ENCODE results near the gene ZNF778. TPM values are rescaled to one million over a fixed set of nuclear protein-coding genes. Genes with fewer than 3 reads are reported as not detected.
"Not testable (repeated sequence)": the region's sequence is repeated elsewhere in the genome, so short reads cannot be mapped to it uniquely, and the experiment has no call there.

The ZNF778 gene
- total RNA-seq, 1 donor from 2014 or later: 8.7 TPM

GRCh38 chr16:89246903-89247733 is 29.6 kb downstream of the ZNF778 start:
- TF ChIP-seq, protein P1, sequence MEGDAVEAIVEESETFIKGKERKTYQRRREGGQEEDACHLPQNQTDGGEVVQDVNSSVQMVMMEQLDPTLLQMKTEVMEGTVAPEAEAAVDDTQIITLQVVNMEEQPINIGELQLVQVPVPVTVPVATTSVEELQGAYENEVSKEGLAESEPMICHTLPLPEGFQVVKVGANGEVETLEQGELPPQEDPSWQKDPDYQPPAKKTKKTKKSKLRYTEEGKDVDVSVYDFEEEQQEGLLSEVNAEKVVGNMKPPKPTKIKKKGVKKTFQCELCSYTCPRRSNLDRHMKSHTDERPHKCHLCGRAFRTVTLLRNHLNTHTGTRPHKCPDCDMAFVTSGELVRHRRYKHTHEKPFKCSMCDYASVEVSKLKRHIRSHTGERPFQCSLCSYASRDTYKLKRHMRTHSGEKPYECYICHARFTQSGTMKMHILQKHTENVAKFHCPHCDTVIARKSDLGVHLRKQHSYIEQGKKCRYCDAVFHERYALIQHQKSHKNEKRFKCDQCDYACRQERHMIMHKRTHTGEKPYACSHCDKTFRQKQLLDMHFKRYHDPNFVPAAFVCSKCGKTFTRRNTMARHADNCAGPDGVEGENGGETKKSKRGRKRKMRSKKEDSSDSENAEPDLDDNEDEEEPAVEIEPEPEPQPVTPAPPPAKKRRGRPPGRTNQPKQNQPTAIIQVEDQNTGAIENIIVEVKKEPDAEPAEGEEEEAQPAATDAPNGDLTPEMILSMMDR (IDR thresholded peaks at IDR 0.05; ENCODE audit: borderline replicate concordance): no peak
- Histone ChIP-seq H3K27ac (replicated peaks) (peak overlapping the region; percentile 10), H3K4me1 (peaks cover 9% of the 10 kb centered on the region), H3K4me3 (peak overlapping the region; percentile 70), H3K36me3 (no peaks in the 10 kb centered on the region), H3K27me3 (ENCODE audit: low read depth) (peaks cover 13% of the 10 kb centered on the region), H3K9me3 (replicated peaks) (peaks cover 19% of the 10 kb centered on the region)
- intact Hi-C loops (cut with micrococcal nuclease): no loop called here
- DNase-seq: peak; percentile 85

DNA sequence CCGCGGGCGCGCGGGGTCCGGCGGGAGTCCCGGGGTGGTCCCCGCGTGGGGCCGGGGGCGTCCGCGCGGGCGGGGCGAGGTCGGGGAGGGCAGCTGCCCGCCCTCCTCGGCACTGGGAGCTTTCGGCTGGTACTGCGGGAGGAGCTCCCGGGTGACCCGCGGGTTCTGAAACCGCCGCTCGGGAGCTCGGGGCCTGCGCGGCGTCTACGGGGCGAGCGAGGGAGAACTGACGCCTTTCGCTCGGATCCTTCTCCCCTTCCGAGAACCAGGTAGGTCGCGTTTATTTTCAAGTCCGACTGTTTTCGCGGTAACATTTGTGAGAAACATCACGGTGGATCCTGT is 30.2 kb downstream of the ZNF778 start:
- intact Hi-C loops (cut with micrococcal nuclease); H3K27ac ChIP-seq (replicated peaks); H3K36me3 ChIP-seq; H3K4me1 ChIP-seq; DNase-seq: not testable (repeated sequence)
- Histone ChIP-seq H3K4me3 (peak overlapping the region; percentile 70), H3K27me3 (ENCODE audit: low read depth) (peaks cover 13% of the 10 kb centered on the region), H3K9me3 (replicated peaks) (peaks cover 19% of the 10 kb centered on the region)

DNA sequence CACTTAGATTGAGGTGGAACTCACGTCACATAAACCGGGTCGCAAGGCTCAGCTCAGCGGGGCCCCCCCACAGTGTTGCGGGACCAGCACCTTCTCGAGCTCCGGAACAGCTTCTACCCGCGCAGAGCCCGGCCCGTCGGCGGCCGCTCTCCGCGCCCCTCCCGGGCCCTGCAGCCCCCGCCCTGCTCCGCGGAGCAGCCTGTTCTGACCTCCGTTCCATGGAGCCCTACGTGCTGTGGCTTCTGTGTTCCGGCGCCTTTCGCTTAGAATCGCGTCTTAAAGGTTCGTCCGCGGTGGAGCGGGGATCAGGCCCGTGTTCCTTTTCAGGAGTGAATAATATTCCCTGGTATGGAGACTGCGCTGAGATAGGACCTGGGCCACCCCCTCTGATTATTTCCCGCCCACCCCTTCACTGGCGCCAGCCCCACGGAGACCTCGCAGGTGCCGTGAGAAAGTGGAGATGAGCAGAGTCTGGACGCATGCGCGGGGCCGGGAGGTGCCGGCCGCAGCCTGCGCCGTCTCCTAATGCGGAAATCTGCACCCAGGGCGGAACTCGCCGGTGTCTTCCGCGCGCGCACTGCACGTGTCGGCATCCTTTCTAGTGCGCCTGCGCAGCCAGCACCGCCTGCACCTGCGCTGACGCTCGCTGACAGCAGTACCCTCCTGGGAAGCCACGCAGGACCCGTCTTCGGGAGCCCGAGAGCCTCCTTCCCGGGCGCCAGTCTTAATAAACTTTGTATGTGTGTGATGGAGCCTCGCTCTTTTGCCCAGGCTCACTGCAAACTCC is 30.9 kb downstream of the ZNF778 start:
- Histone ChIP-seq H3K27me3 (ENCODE audit: low read depth) (peaks cover 13% of the 10 kb centered on the region), H3K4me1 (peaks cover 9% of the 10 kb centered on the region), H3K36me3 (no peaks in the 10 kb centered on the region), H3K9me3 (replicated peaks) (peaks cover 19% of the 10 kb centered on the region), H3K4me3 (peak overlapping the region; percentile 70), H3K27ac (replicated peaks) (no peak overlapping the region)
- intact Hi-C loops (cut with micrococcal nuclease): no loop called here
- no peak for DNase-seq
- TF ChIP-seq, protein P1 (IDR thresholded peaks at IDR 0.05; ENCODE audit: borderline replicate concordance): no peak

DNA sequence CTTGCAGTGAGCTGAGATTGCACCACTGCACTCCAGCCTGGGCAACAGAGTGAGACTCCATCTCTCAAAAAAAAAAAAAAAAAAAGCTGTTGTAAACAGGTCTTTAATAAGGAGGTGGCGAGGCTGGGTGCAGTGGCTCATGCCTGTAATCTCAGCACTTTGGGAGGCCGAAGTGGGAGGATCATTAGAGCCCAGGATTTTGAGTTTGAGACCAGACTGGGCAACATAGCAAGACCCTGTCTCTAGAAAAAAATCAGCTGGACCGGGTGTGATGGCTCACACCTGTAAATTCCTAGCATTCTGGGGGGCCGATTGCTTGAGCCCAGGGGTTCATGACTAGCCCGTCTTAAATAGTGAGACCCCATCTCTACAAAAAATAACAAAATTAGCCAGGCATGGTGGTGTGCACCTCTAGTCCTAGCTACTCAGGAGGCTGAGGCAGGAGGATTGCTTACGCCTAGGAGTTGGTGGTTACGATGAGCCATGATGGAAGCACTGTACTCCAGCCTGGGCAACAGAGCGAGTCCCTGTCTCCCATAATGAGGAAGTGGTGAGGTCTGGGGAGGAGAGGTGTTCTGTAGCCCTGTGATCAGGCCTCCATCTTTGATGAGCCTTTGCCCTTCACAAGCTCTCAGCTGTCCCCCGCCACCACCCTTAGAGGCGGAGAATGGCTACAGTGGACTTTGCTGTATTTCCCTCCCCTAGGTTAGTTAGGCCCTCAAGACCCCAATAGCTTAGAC is 36.2 kb downstream of the ZNF778 start:
- no peaks in the 10 kb centered on the region for H3K36me3 ChIP-seq
- peaks cover 14% of the 10 kb centered on the region for H3K4me1 ChIP-seq
- peaks cover 21% of the 10 kb centered on the region for H3K27me3 ChIP-seq (ENCODE audit: low read depth)
- TF ChIP-seq, protein P1 (IDR thresholded peaks at IDR 0.05; ENCODE audit: borderline replicate concordance): no peak
- no peak for DNase-seq
- intact Hi-C loops (cut with micrococcal nuclease): no loop called here
- no peak overlapping the region for H3K27ac ChIP-seq (replicated peaks)
- peaks cover 13% of the 10 kb centered on the region for H3K9me3 ChIP-seq (replicated peaks)
- H3K4me3 ChIP-seq: no peak overlapping the region

DNA sequence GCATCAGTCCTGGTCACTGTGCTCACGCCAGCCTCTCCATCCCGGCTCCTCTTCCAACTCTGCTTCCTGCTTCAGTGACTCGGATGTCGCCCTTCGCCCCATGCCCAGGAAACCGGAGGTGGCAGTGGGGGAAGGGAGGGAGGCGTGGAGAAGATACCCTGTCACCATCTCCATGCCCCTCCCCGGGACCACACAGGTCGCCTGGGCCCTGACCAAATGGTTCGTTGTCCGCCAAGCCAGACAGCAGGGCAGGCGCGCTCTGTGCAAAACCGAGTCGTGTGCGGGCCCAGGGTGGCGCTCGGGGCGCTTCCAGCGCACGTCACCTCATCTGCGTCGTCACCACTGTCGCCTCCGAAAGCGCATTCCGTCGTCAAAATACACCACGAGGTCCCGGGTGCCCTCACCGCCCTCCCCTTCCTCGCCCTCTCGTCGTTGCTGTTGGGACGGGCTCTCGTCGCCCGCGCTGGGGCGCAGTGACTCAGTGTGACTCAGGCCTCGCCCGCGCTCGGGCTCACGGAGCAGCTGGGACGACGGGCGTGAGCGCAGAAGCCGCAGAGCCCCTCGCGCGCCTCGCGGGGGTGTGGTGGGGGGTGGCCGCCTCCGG is 39.2 kb downstream of the ZNF778 start:
- peak overlapping the region; percentile 63 for H3K4me3 ChIP-seq
- DNase-seq: peak; percentile 24
- peaks cover 21% of the 10 kb centered on the region for H3K27me3 ChIP-seq (ENCODE audit: low read depth)
- no peaks in the 10 kb centered on the region for H3K9me3 ChIP-seq (replicated peaks)
- TF ChIP-seq, protein P1 (IDR thresholded peaks at IDR 0.05; ENCODE audit: borderline replicate concordance): no peak
- H3K36me3 ChIP-seq: no peaks in the 10 kb centered on the region
- peaks cover 14% of the 10 kb centered on the region for H3K4me1 ChIP-seq
- no peak overlapping the region for H3K27ac ChIP-seq (replicated peaks)
- intact Hi-C loops (cut with micrococcal nuclease): no loop called here
